ENCODE measurements around the gene TMPRSS9. TPM values are rescaled to one million over a fixed set of nuclear protein-coding genes. Genes with fewer than 3 reads are reported as not detected.

TMPRSS9 gene
- polyA plus RNA-seq, 3 donors from 2014 or later: not detected

- H3K9me3 Mint-ChIP-seq: no peaks in the 10 kb centered on the region
- peaks cover 5 to 9% of the 10 kb centered on the region in 2 donors for H3K4me1 Mint-ChIP-seq
- H3K27me3 Mint-ChIP-seq (ENCODE audit: low read depth in 3 of 3): peaks cover 3 to 7% (median 6%) of the 10 kb centered on the region in 3 donors
- no peak for DNase-seq
- H3K27ac Mint-ChIP-seq: no peak overlapping the region
- H3K36me3 Mint-ChIP-seq: no peaks in the 10 kb centered on the region
- no peak overlapping the region for H3K4me3 Mint-ChIP-seq
Observed at GRCh38 chr19:2432131-2432848, 72.2 kb downstream of the TMPRSS9 start.

- Mint-ChIP-seq H3K27me3 (ENCODE audit: low read depth in 3 of 3) (no peaks in the 10 kb centered on the region), H3K9me3 (no peaks in the 10 kb centered on the region), H3K4me1 (no peaks in the 10 kb centered on the region), H3K4me3 (no peak overlapping the region), H3K36me3 (no peaks in the 10 kb centered on the region), H3K27ac (no peak overlapping the region)
- no peak for DNase-seq
Observed at GRCh38 chr19:2433854-2434253, 73.8 kb downstream of the TMPRSS9 start.

- H3K4me3 Mint-ChIP-seq: no peak overlapping the region
- H3K9me3 Mint-ChIP-seq: no peaks in the 10 kb centered on the region
- peak overlapping the region in 1 of 6 donors; percentile 74 for H3K27ac Mint-ChIP-seq
- no peaks in the 10 kb centered on the region for H3K27me3 Mint-ChIP-seq (ENCODE audit: low read depth in 3 of 3)
- no peaks in the 10 kb centered on the region for H3K36me3 Mint-ChIP-seq
- no peak for DNase-seq
- no peaks in the 10 kb centered on the region for H3K4me1 Mint-ChIP-seq
Observed at GRCh38 chr19:2434267-2434666, 74.2 kb downstream of the TMPRSS9 start.

- Mint-ChIP-seq H3K36me3 (no peaks in the 10 kb centered on the region), H3K27me3 (ENCODE audit: low read depth in 3 of 3) (no peaks in the 10 kb centered on the region), H3K27ac (no peak overlapping the region), H3K9me3 (no peaks in the 10 kb centered on the region), H3K4me1 (no peaks in the 10 kb centered on the region), H3K4me3 (no peak overlapping the region)
- DNase-seq: no peak
Observed at GRCh38 chr19:2434721-2435265, 74.7 kb downstream of the TMPRSS9 start.

- peaks cover 0 to 4% (median 0%) of the 10 kb centered on the region in 3 donors for H3K36me3 Mint-ChIP-seq
- no peak for DNase-seq
- peaks cover 0 to 1% (median 0%) of the 10 kb centered on the region in 3 donors for H3K27me3 Mint-ChIP-seq (ENCODE audit: low read depth in 3 of 3)
- no peak overlapping the region for H3K27ac Mint-ChIP-seq
- H3K4me1 Mint-ChIP-seq: no peaks in the 10 kb centered on the region
- no peaks in the 10 kb centered on the region for H3K9me3 Mint-ChIP-seq
- no peak overlapping the region for H3K4me3 Mint-ChIP-seq
Observed at GRCh38 chr19:2436384-2436783, 76.3 kb downstream of the TMPRSS9 start.

- peaks cover 0 to 4% (median 0%) of the 10 kb centered on the region in 3 donors for H3K36me3 Mint-ChIP-seq
- H3K4me1 Mint-ChIP-seq: no peaks in the 10 kb centered on the region
- H3K9me3 Mint-ChIP-seq: no peaks in the 10 kb centered on the region
- no peak overlapping the region for H3K27ac Mint-ChIP-seq
- DNase-seq: no peak
- H3K4me3 Mint-ChIP-seq: no peak overlapping the region
- peaks cover 0 to 2% (median 1%) of the 10 kb centered on the region in 3 donors for H3K27me3 Mint-ChIP-seq (ENCODE audit: low read depth in 3 of 3)
Observed at GRCh38 chr19:2436926-2437325, 76.9 kb downstream of the TMPRSS9 start.

- no peaks in the 10 kb centered on the region for H3K9me3 Mint-ChIP-seq
- H3K27me3 Mint-ChIP-seq (ENCODE audit: low read depth in 3 of 3): peaks cover 0 to 3% (median 2%) of the 10 kb centered on the region in 3 donors
- no peak overlapping the region for H3K27ac Mint-ChIP-seq
- H3K4me1 Mint-ChIP-seq: no peaks in the 10 kb centered on the region
- no peak for DNase-seq
- H3K36me3 Mint-ChIP-seq: peaks cover 0 to 4% (median 0%) of the 10 kb centered on the region in 3 donors
- no peak overlapping the region for H3K4me3 Mint-ChIP-seq
Observed at GRCh38 chr19:2438178-2438577, 78.1 kb downstream of the TMPRSS9 start.

- peaks cover 0 to 5% of the 10 kb centered on the region in 2 donors for H3K4me1 Mint-ChIP-seq
- no peaks in the 10 kb centered on the region for H3K9me3 Mint-ChIP-seq
- peak overlapping the region in 1 of 6 donors; percentile 18 for H3K27ac Mint-ChIP-seq
- DNase-seq: no peak
- H3K36me3 Mint-ChIP-seq: peaks cover 0 to 4% (median 0%) of the 10 kb centered on the region in 3 donors
- H3K4me3 Mint-ChIP-seq: no peak overlapping the region
- peaks cover 0 to 3% (median 2%) of the 10 kb centered on the region in 3 donors for H3K27me3 Mint-ChIP-seq (ENCODE audit: low read depth in 3 of 3)
Observed at GRCh38 chr19:2440515-2440914, 80.5 kb downstream of the TMPRSS9 start.

- Mint-ChIP-seq H3K27ac (no peak overlapping the region), H3K36me3 (peaks cover 0 to 4% (median 0%) of the 10 kb centered on the region in 3 donors), H3K4me1 (peaks cover under 1 to 6% of the 10 kb centered on the region in 2 donors), H3K27me3 (ENCODE audit: low read depth in 3 of 3) (peaks cover 0 to 3% (median 2%) of the 10 kb centered on the region in 3 donors), H3K9me3 (no peaks in the 10 kb centered on the region), H3K4me3 (no peak overlapping the region)
- DNase-seq: no peak
Observed at GRCh38 chr19:2441096-2441752, 81.2 kb downstream of the TMPRSS9 start.

- H3K27ac Mint-ChIP-seq: peak overlapping the region in 2 of 6 donors; percentile 60 to 73
- H3K4me3 Mint-ChIP-seq: no peak overlapping the region
- peaks cover 0 to 4% (median 0%) of the 10 kb centered on the region in 3 donors for H3K36me3 Mint-ChIP-seq
- H3K9me3 Mint-ChIP-seq: no peaks in the 10 kb centered on the region
- DNase-seq: no peak
- peaks cover 0 to 4% (median 4%) of the 10 kb centered on the region in 3 donors for H3K27me3 Mint-ChIP-seq (ENCODE audit: low read depth in 3 of 3)
- peaks cover 10 to 12% of the 10 kb centered on the region in 2 donors for H3K4me1 Mint-ChIP-seq
Observed at GRCh38 chr19:2443116-2443784, 83.2 kb downstream of the TMPRSS9 start.

GRCh38 chr19:2443785-2444182 lies 83.7 kb downstream of the TMPRSS9 start:
- H3K36me3 Mint-ChIP-seq: peaks cover 0 to 4% (median 0%) of the 10 kb centered on the region in 3 donors
- H3K27ac Mint-ChIP-seq: peak overlapping the region in 2 of 6 donors; percentile 60 to 73
- peaks cover 0 to 4% (median 4%) of the 10 kb centered on the region in 3 donors for H3K27me3 Mint-ChIP-seq (ENCODE audit: low read depth in 3 of 3)
- H3K4me3 Mint-ChIP-seq: no peak overlapping the region
- DNase-seq: no peak
- H3K4me1 Mint-ChIP-seq: peaks cover 10 to 12% of the 10 kb centered on the region in 2 donors
- no peaks in the 10 kb centered on the region for H3K9me3 Mint-ChIP-seq

- no peaks in the 10 kb centered on the region for H3K9me3 Mint-ChIP-seq
- H3K36me3 Mint-ChIP-seq: peaks cover 0 to 4% (median 0%) of the 10 kb centered on the region in 3 donors
- DNase-seq: no peak
- peaks cover 0 to 4% (median 4%) of the 10 kb centered on the region in 3 donors for H3K27me3 Mint-ChIP-seq (ENCODE audit: low read depth in 3 of 3)
- peaks cover 10 to 12% of the 10 kb centered on the region in 2 donors for H3K4me1 Mint-ChIP-seq
- no peak overlapping the region for H3K4me3 Mint-ChIP-seq
- no peak overlapping the region for H3K27ac Mint-ChIP-seq
Observed at GRCh38 chr19:2444251-2445002, 84.4 kb downstream of the TMPRSS9 start.

GRCh38 chr19:2446381-2446780 lies 86.3 kb downstream of the TMPRSS9 start:
- Mint-ChIP-seq H3K27me3 (ENCODE audit: low read depth in 3 of 3) (peaks cover 0 to 5% (median 4%) of the 10 kb centered on the region in 3 donors), H3K4me3 (peak overlapping the region; percentile 42 to 74 (median 59)), H3K27ac (peak overlapping the region in 5 of 6 donors; percentile 28 to 77 (median 53)), H3K4me1 (peaks cover 12% of the 10 kb centered on the region in 2 donors), H3K36me3 (no peaks in the 10 kb centered on the region), H3K9me3 (no peaks in the 10 kb centered on the region)
- DNase-seq: peak; percentile 21 to 32 (median 31)
